Measurements from ENCODE around the gene ACOT12. TPM values are rescaled to one million over a fixed set of nuclear protein-coding genes. Genes with fewer than 3 reads are reported as not detected.

The ACOT12 gene
- under 1 TPM in 2 of 6 donors, not detected in 4; 0.06 to 0.44 TPM for total RNA-seq
- under 1 TPM in 1 of 2 donors, not detected in 1; 0.40 TPM for polyA plus RNA-seq

DNA sequence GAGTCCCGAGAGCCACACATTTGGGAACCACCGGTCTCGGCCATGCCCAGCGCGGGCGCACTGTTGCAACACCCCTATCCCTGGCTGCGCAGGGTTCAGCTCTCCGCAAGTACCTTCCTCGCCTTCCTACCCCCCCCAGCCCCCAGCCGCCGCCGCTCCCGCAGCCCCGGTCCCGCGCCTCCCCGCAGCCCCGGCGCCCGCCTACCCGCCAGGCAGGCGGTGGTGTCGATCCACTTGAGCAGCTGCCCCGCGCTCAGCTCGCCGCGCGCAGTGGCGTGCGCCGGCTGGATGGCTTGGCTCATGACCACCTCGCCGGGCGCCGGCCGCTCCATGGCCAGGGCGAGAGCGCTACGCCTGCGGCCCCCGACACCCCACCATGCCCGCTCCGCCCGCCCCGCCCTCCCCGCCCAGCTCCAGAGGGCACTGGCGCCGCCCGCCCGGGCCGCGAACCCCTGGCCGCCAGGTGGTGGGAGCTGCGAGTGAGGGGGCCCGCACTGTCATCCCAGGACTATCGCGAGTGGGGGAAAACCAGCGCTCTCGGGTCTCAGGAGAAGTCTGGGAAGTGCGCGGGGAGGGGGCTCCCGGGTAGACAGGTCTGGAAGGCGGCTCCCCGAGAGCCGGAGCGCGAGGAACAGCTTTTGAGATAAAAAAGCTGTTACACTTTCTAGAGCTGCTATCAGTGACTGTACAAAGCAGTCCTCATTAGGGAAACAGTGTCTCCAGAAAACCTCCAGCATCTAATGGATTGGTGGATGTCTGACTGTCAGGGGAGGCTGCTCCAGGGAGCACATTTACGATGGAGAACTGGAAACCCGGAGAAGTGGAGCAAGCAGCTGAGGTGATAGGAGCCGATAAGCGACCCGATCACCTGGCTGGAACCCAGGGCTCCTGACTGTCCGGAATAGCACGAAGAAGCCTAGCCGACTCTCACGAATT, at the start of gene ACOT12:
ACOT12 (minus strand) TSS at position 352 of the 936 bp plus-strand sequence; CDS start at position 332, 20 bp downstream.
- intact Hi-C loops (cut with DNase I): no loop called here
- FAIRE-seq: no peak
- Histone ChIP-seq H3K9me3 (no peaks in the 10 kb centered on the region), H3K27me3 (peaks cover 0 to 13% (median 0%) of the 10 kb centered on the region in 4 donors), H3K36me3 (no peaks in the 10 kb centered on the region), H3K4me3 (peak within 1 kb of the TSS; percentile 5 to 53 (median 24)), H3K4me1 (peaks cover 0 to 4% (median 0%) of the 10 kb centered on the region in 3 donors), H3K27ac (no peak within 1 kb of the TSS)
- peak in 3 of 6 donors; percentile 26 to 70 (median 68) for DNase-seq
- TF ChIP-seq, protein P1, sequence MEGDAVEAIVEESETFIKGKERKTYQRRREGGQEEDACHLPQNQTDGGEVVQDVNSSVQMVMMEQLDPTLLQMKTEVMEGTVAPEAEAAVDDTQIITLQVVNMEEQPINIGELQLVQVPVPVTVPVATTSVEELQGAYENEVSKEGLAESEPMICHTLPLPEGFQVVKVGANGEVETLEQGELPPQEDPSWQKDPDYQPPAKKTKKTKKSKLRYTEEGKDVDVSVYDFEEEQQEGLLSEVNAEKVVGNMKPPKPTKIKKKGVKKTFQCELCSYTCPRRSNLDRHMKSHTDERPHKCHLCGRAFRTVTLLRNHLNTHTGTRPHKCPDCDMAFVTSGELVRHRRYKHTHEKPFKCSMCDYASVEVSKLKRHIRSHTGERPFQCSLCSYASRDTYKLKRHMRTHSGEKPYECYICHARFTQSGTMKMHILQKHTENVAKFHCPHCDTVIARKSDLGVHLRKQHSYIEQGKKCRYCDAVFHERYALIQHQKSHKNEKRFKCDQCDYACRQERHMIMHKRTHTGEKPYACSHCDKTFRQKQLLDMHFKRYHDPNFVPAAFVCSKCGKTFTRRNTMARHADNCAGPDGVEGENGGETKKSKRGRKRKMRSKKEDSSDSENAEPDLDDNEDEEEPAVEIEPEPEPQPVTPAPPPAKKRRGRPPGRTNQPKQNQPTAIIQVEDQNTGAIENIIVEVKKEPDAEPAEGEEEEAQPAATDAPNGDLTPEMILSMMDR (IDR thresholded peaks at IDR 0.05): no peak
- 1 to 2% methylated on average over 54 to 77 of the region's 77 CpGs for WGBS, 2 donors
- ATAC-seq: peak in 3 of 4 donors; percentile 36 to 75 (median 46)

GRCh38 chr5:81435023-81435422, 41.1 kb upstream of the ACOT12 start:
- no peaks in the 10 kb centered on the region for H3K27me3 ChIP-seq
- intact Hi-C loops (cut with DNase I): no loop called here
- DNase-seq: no peak
- WGBS, 2 donors: 92% methylated on average over 6 of the region's 6 CpGs
- H3K4me3 ChIP-seq: no peak overlapping the region
- no peak overlapping the region for H3K27ac ChIP-seq
- H3K4me1 ChIP-seq: no peaks in the 10 kb centered on the region
- no peaks in the 10 kb centered on the region for H3K36me3 ChIP-seq
- TF ChIP-seq, protein P1 (IDR thresholded peaks at IDR 0.05): no peak
- no peak for FAIRE-seq
- H3K9me3 ChIP-seq: no peaks in the 10 kb centered on the region
- no peak for ATAC-seq

DNA sequence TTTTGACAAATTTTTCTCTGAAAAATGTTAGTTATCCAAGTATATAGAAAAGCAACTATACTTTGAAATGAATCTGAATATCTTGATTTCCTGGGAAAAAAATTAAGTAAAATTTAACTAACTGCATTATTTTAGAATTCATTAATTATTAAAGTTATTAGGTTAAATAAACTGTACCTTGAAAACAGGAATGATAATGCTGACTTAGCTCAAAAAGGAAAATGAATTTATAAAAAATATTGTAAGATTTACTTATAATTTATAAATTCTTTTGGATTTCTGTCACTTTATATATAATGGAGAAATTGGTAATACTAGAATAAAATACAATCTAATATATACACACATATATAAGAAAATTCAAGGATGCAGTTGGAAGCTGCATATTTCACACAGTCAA, 36.1 kb upstream of the ACOT12 start:
- TF ChIP-seq, protein P1 (IDR thresholded peaks at IDR 0.05): no peak
- DNase-seq (no peak), FAIRE-seq (peak; percentile 82), ATAC-seq (no peak)
- Histone ChIP-seq H3K9me3 (no peaks in the 10 kb centered on the region), H3K4me1 (peaks cover 0 to 5% (median 0%) of the 10 kb centered on the region in 3 donors), H3K36me3 (no peaks in the 10 kb centered on the region), H3K4me3 (no peak overlapping the region), H3K27me3 (no peaks in the 10 kb centered on the region), H3K27ac (no peak overlapping the region)
- intact Hi-C loops (cut with DNase I): loop anchor here in 1 of 3 donors (10.0 kb wide), 1 partner anchor 735 kb away; no protein-coding TSS in a partner anchor

DNA sequence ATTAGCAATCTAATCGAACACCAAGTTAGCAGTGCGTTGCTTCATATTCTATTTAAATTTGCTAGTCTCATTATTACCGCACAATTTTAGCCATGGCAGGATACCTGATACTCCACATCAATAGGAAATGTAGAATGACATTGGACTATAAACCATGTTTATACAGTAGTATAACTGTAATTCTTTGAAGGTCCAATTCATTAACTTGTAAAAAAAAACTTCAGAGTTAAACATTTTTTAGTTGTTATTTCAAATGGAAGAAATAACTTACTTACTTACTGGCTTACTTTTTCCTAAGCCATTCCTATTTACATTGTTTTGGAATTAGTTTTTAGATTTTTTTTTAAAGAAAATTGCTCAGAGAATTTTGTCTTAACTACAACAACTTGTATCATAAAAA, 35.4 kb upstream of the ACOT12 start:
- no peak for DNase-seq
- intact Hi-C loops (cut with DNase I): loop anchor here in 1 of 3 donors (10.0 kb wide), 1 partner anchor 735 kb away; no protein-coding TSS in a partner anchor
- no peak overlapping the region for H3K27ac ChIP-seq
- TF ChIP-seq, protein P1 (IDR thresholded peaks at IDR 0.05): no peak
- no peak overlapping the region for H3K4me3 ChIP-seq
- H3K4me1 ChIP-seq: peaks cover 0 to 5% (median 0%) of the 10 kb centered on the region in 3 donors
- H3K36me3 ChIP-seq: no peaks in the 10 kb centered on the region
- peak; percentile 26 for FAIRE-seq
- no peaks in the 10 kb centered on the region for H3K27me3 ChIP-seq
- no peak for ATAC-seq
- H3K9me3 ChIP-seq: no peaks in the 10 kb centered on the region
- 54 to 62% methylated on average over 3 of the region's 3 CpGs for WGBS, 2 donors
